CD8-positive, alpha-beta memory T cell (primary cell): ENCODE data around the gene CC2D2A. TPM values are rescaled to one million over a fixed set of nuclear protein-coding genes. Genes with fewer than 3 reads are reported as not detected.

Experiments
- CTCF ChIA-PET: fragments of 350-600 bp; sonication (Branson Sonifier 250); formaldehyde crosslinking; loops from one replicate; lab custom pipeline; 2021; ENCODE audit warnings: antibody characterized with exemption; lab: Charles Lee
- POLR2A ChIA-PET: fragments of 350-600 bp; sonication (Branson Sonifier 250); formaldehyde crosslinking; loops from one replicate; lab custom pipeline; 2021; ENCODE audit warnings: antibody characterized with exemption; lab: Charles Lee
- DNase-seq, 5 donors: peaks; one replicate each; pipeline versions ENCODE4 v3.0.0 to v3.0.0-alpha.2; 2020 to 2022; ENCODE audit warnings: mixed read lengths in 1 of 5
- H3K27ac ChIP-seq: one replicate; pipeline ENCODE4 v1.7.0; 2013; ENCODE audit warnings: low read depth, mild to moderate bottlenecking, low read length, moderate library complexity
- H3K27me3 ChIP-seq: 2 replicates; pipeline ENCODE4 v1.7.0; 2013; ENCODE audit warnings: low read length, mild to moderate bottlenecking; ENCODE audit not compliant: insufficient read depth, poor library complexity, severe bottlenecking
- H3K36me3 ChIP-seq: 2 replicates; pipeline ENCODE4 v1.7.0; 2013; ENCODE audit warnings: mild to moderate bottlenecking, low read length, moderate library complexity; ENCODE audit not compliant: insufficient read depth
- H3K4me1 ChIP-seq: 2 replicates; pipeline ENCODE4 v1.7.0; 2013; ENCODE audit warnings: mild to moderate bottlenecking, low read length, moderate library complexity; ENCODE audit not compliant: insufficient read depth
- H3K4me3 ChIP-seq: 2 replicates; pipeline ENCODE4 v1.7.0; 2013; ENCODE audit warnings: mild to moderate bottlenecking, low read length
- H3K9me3 ChIP-seq: 2 replicates; pipeline ENCODE4 v1.7.0; 2013; ENCODE audit warnings: mild to moderate bottlenecking, low read length
- H3K27ac Mint-ChIP-seq, 8 donors: one replicate each; pipeline ENCODE4 v1.8.0; 2020 to 2021; ENCODE audit warnings: mixed read lengths in 8 of 8, mild to moderate bottlenecking in 6 of 8, inconsistent platforms in 3 of 8, moderate library complexity in 3 of 8
- H3K27me3 Mint-ChIP-seq, 2 donors: one replicate each; pipeline ENCODE4 v1.8.0; 2020 to 2021; ENCODE audit warnings: mixed read lengths in 2 of 2, mild to moderate bottlenecking in 1 of 2, moderate library complexity in 1 of 2
- H3K36me3 Mint-ChIP-seq, 3 donors: one replicate each; pipeline ENCODE4 v1.8.0; 2020 to 2021; ENCODE audit warnings: mixed read lengths in 3 of 3, inconsistent platforms in 1 of 3, mild to moderate bottlenecking in 1 of 3
- H3K4me1 Mint-ChIP-seq, 3 donors: one replicate each; pipeline ENCODE4 v1.8.0; 2020 to 2021; ENCODE audit warnings: mixed read lengths in 3 of 3, inconsistent platforms in 1 of 3, mild to moderate bottlenecking in 1 of 3
- H3K4me3 Mint-ChIP-seq, 7 donors: one replicate each; pipeline ENCODE4 v1.8.0; 2020 to 2021; ENCODE audit warnings: mixed read lengths in 7 of 7, mild to moderate bottlenecking in 6 of 7, moderate library complexity in 4 of 7, inconsistent platforms in 2 of 7
- H3K9me3 Mint-ChIP-seq, 5 donors: one replicate each; pipeline ENCODE4 v1.8.0; 2020 to 2022; ENCODE audit warnings: mixed read lengths in 5 of 5, mild to moderate bottlenecking in 3 of 5, moderate library complexity in 2 of 5, inconsistent platforms in 1 of 5
- polyA plus RNA-seq: library from polyadenylated mRNA; unstranded; fragments of 300-500 nt; fragmentation: Illumina TruSeq; gene quantifications from one replicate; pipeline ENCODE4 v1.2.3, GENCODE V29; 2021
- total RNA-seq, 2 experiments: library from RNA; stranded (reverse); gene quantifications; one replicate each; pipeline ENCODE4 v1.2.3, GENCODE V29; 2021

The CC2D2A gene
- total and polyA plus RNA-seq, 3 experiments from 2014 or later, result 0.14 TPM; not detected in 2

DNA sequence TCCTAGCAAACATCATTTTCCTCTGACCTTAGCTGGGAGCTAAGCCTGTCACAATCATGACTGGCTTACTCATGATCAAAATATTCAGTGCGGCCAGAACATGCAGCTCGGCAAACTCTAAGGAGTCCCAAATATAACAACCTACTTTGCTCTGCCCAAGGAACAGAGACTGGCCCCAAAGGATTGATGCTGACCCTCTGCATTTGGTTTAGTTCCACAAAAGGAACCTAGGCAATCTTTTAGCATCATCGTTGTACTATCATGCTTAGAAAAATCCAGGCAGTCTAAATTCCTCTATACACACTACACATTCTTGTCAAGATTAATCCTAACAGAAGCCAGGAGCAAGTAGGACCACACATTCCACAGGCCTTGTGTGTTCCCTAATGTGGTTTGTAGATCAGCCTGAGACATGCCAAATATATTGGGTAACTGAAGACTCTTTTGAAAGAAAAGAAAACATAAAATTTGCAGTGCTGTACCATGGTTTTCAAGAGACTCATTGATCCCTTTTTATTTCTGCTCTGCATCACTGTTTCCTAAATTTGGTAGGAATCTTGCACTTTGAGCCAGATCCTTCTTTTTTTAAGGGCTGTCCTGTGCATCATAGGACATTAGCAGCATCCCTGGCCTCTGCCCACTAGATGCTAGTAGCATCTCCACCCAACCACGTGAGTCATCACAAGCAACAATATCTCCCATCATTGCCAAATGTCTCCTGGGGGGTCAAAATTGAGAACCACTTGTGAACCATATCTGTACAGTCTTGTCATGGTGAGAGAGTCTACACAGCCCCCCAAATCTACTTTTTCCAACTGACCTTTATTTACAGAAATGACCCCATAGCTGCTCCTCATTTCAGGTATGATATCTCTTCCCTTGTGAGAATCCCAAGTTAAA is 17.6 kb upstream of the CC2D2A start:
- Histone ChIP-seq H3K27me3 (no peaks in the 10 kb centered on the region), H3K36me3 (no peaks in the 10 kb centered on the region), H3K9me3 (no peaks in the 10 kb centered on the region), H3K4me3 (no peak overlapping the region), H3K27ac (no peak overlapping the region), H3K4me1 (no peaks in the 10 kb centered on the region)
- ChIA-PET POLR2A (no interaction called here), CTCF (no interaction called here)
- no peak for DNase-seq
- peak overlapping the region in 2 of 8 donors; percentile 6 to 33 for H3K27ac Mint-ChIP-seq
- H3K36me3 Mint-ChIP-seq, result peaks cover 0 to 1% (median 0%) of the 10 kb centered on the region in 3 donors
- H3K4me3 Mint-ChIP-seq, result no peak overlapping the region
- no peaks in the 10 kb centered on the region for H3K9me3 Mint-ChIP-seq
- H3K27me3 Mint-ChIP-seq, result peaks cover 2 to 4% of the 10 kb centered on the region in 2 donors
- no peaks in the 10 kb centered on the region for H3K4me1 Mint-ChIP-seq

DNA sequence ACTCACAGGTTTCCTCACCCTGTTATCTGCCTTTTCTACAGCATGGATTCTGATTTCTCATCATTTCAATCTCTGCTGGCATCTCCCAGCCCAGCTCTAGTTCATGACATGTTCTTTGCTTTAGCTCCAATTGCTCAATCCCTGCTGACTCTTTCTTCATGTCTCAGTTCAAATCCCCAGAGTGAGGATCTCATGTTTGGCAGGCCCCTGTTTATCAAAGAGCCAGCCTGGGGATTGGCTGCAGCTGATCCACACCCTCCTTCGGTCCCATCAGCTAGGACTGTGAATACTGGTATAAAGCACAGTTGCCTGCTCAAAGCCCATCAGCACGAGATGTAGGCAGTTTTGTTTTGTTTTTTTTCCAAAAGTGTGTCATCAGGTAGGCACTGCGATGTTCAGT is 14.4 kb upstream of the CC2D2A start:
- H3K27ac ChIP-seq, result no peak overlapping the region
- H3K9me3 Mint-ChIP-seq, result no peaks in the 10 kb centered on the region
- CTCF ChIA-PET, result interaction anchor here (2.0 kb wide), 1 partner anchor 59 kb away, joined by 4 read pairs; no protein-coding TSS in a partner anchor
- no peaks in the 10 kb centered on the region for H3K9me3 ChIP-seq
- no peaks in the 10 kb centered on the region for H3K4me1 Mint-ChIP-seq
- H3K27me3 ChIP-seq, result no peaks in the 10 kb centered on the region
- POLR2A ChIA-PET, result no interaction called here
- DNase-seq, result no peak
- no peak overlapping the region for H3K27ac Mint-ChIP-seq
- H3K4me3 Mint-ChIP-seq, result no peak overlapping the region
- no peaks in the 10 kb centered on the region for H3K4me1 ChIP-seq
- no peak overlapping the region for H3K4me3 ChIP-seq
- no peaks in the 10 kb centered on the region for H3K36me3 Mint-ChIP-seq
- H3K36me3 ChIP-seq, result no peaks in the 10 kb centered on the region
- H3K27me3 Mint-ChIP-seq, result peaks cover 0 to 2% of the 10 kb centered on the region in 2 donors

DNA sequence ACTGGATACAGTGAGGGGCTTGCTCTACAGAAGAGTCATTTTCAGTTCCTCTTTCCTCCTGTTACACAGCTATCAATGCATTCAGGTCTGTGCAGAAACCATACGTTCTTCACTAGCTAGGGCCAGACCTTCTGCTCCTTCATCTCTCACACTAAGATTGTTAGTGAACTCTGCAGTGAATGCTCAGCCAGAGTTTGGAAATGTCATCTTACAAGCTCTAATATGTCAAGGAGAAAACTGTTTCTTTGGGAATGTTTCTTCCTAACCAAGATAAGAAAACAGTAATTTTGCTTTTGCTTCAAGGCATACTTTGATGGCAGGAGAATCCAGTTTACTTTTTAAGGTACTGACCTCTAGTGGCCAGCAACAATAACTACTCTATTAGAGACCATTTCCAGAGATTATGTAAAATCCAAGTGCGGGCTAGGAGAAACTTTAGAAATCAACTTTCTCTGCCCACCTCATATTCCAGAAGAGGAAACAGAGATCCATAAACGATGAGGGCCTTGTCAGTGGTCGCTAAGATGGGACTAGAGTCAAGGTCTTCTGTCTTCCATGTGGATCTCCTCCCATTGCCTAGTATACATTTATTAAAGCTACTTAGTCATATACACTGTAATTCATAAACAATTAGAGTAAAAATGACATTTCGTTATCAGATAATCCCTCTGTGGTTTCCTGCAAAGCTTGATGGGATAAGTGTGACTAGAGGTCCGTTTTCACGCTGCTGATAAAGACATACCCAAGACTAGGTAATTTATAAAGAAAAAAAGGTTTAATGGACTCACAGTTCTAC is 12.1 kb upstream of the CC2D2A start:
- Mint-ChIP-seq H3K4me3 (no peak overlapping the region), H3K27me3 (peaks cover 0 to 2% of the 10 kb centered on the region in 2 donors), H3K4me1 (no peaks in the 10 kb centered on the region), H3K27ac (peak overlapping the region in 1 of 8 donors; percentile 23), H3K9me3 (no peaks in the 10 kb centered on the region), H3K36me3 (no peaks in the 10 kb centered on the region)
- Histone ChIP-seq H3K9me3 (no peaks in the 10 kb centered on the region), H3K4me3 (no peak overlapping the region), H3K4me1 (no peaks in the 10 kb centered on the region), H3K27me3 (no peaks in the 10 kb centered on the region), H3K27ac (no peak overlapping the region), H3K36me3 (no peaks in the 10 kb centered on the region)
- CTCF ChIA-PET, result interaction anchor here (0.7 to 3.4 kb wide), 13 partner anchors 10 to 1803 kb away, joined by 3 to 33 read pairs (median 5); partner anchors contain the start of gene CC2D2A
- POLR2A ChIA-PET, result interaction anchor here (0.6 kb wide), 1 partner anchor 203 kb away, joined by 9 read pairs; no protein-coding TSS in a partner anchor
- peak in 2 of 5 donors; percentile 21 to 49 for DNase-seq

DNA sequence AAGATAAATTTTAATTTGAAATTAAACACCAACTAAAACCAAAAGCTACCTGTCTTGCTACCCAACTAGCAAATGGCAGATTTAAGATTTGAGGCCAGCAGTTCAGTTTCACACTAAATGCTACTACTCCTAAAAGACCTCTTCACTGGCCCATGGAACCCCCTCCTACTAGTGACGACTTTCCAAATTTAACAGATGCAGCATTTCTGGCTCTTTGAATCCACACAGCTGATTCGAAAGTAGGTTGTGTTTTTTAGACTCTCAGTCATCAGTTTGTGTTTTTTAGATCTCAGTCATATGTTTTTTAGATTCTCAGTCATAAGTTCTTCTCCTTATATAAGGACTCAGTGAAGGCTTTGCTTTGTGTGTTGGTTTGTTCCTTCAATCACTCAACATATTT is 11.1 kb upstream of the CC2D2A start:
- ChIA-PET CTCF (interaction anchor here (1.0 to 3.4 kb wide), 5 partner anchors 10 to 277 kb away, joined by 3 to 33 read pairs (median 6); partner anchors contain the start of gene CC2D2A), POLR2A (no interaction called here)
- Mint-ChIP-seq H3K4me1 (no peaks in the 10 kb centered on the region), H3K27ac (no peak overlapping the region), H3K27me3 (peaks cover 0 to 2% of the 10 kb centered on the region in 2 donors), H3K36me3 (no peaks in the 10 kb centered on the region), H3K4me3 (no peak overlapping the region), H3K9me3 (no peaks in the 10 kb centered on the region)
- Histone ChIP-seq H3K4me1 (no peaks in the 10 kb centered on the region), H3K27me3 (no peaks in the 10 kb centered on the region), H3K36me3 (no peaks in the 10 kb centered on the region), H3K4me3 (no peak overlapping the region), H3K27ac (no peak overlapping the region), H3K9me3 (no peaks in the 10 kb centered on the region)
- DNase-seq, result no peak

DNA sequence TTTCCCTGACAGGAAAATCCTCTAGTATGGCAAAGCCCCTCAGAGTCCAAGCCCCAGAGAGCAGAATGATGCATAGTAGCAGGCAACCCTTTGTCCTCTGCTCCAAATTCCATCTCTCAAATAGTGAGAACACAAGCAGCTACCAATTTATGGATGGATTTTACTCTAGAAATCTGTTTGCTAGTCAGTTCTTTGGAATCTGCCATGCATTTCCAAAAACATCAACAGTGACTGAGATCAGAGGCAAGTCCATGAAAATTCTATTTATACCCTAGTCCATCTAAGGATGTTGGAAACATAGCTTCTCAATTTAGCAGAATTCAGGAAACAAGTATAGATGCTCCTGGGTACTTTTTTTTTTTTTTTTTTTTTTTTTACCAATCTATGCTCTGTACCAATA is 10.0 kb upstream of the CC2D2A start:
- Mint-ChIP-seq H3K27ac (no peak overlapping the region), H3K36me3 (no peaks in the 10 kb centered on the region), H3K4me1 (no peaks in the 10 kb centered on the region), H3K9me3 (no peaks in the 10 kb centered on the region), H3K27me3 (peaks cover 0 to 2% of the 10 kb centered on the region in 2 donors), H3K4me3 (no peak overlapping the region)
- POLR2A ChIA-PET, result no interaction called here
- no peaks in the 10 kb centered on the region for H3K4me1 ChIP-seq
- H3K9me3 ChIP-seq, result no peaks in the 10 kb centered on the region
- no peak overlapping the region for H3K4me3 ChIP-seq
- no peak overlapping the region for H3K27ac ChIP-seq
- H3K36me3 ChIP-seq, result no peaks in the 10 kb centered on the region
- no peak for DNase-seq
- H3K27me3 ChIP-seq, result no peaks in the 10 kb centered on the region
- CTCF ChIA-PET, result interaction anchor here (0.6 to 0.9 kb wide), 2 partner anchors 12 to 1876 kb away, joined by 3 to 4 read pairs; no protein-coding TSS in a partner anchor

DNA sequence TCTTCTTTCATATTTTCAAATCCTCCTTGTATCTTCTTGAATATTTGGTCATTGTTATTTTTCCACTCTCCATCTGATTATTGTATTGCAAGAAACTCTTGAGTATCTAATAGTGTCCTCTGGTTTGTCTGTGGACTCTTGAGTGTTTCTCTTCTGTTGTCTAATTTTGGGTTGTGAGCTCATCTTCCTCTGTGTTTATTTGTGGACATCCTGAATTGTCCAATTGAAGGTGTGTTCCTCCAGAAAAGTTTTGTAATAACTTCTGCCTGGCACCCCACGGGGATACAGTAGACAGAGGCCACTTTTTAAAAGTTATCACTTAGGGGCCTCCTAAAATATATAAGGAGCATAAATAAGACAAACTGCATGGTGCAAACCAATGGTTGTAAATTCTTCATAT is 3.1 kb upstream of the CC2D2A start:
- no peaks in the 10 kb centered on the region for H3K27me3 ChIP-seq
- Mint-ChIP-seq H3K4me1 (peaks cover 10 to 14% (median 10%) of the 10 kb centered on the region in 3 donors), H3K9me3 (no peaks in the 10 kb centered on the region), H3K36me3 (no peaks in the 10 kb centered on the region), H3K4me3 (no peak overlapping the region), H3K27me3 (peaks cover 4 to 8% of the 10 kb centered on the region in 2 donors), H3K27ac (no peak overlapping the region)
- H3K4me3 ChIP-seq, result no peak overlapping the region
- peaks cover 9% of the 10 kb centered on the region for H3K4me1 ChIP-seq
- H3K9me3 ChIP-seq, result no peaks in the 10 kb centered on the region
- H3K36me3 ChIP-seq, result no peaks in the 10 kb centered on the region
- no peak overlapping the region for H3K27ac ChIP-seq
- ChIA-PET POLR2A (no interaction called here), CTCF (interaction anchor here (6.1 kb wide), 1 partner anchor 9 kb away, joined by 33 read pairs; no protein-coding TSS in a partner anchor)
- no peak for DNase-seq

DNA sequence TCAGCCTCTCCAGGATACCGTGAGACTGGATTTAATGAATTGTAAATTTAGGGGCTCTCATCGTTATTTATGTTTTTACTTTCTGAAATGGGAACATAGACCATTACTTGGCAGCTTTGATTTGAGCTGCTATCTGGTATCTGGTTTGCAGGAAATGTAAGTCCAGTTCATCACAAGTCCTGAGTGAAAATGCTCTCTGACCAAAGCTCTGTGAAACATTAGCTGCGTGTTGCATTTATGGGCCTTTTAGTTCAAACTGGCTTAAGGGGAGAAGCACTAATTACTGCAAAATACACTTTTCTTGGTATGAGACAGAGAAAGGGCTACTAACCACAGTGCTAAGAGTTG is 420 bp downstream of the CC2D2A start:
- ChIA-PET POLR2A (no interaction called here), CTCF (interaction anchor here (6.1 kb wide), 1 partner anchor 13 kb away, joined by 33 read pairs; no protein-coding TSS in a partner anchor)
- peak overlapping the region in 2 of 8 donors; percentile 9 to 22 for H3K27ac Mint-ChIP-seq
- H3K4me3 Mint-ChIP-seq, result peak overlapping the region; percentile 4 to 78 (median 64)
- H3K9me3 Mint-ChIP-seq, result no peaks in the 10 kb centered on the region
- peaks cover 4 to 8% of the 10 kb centered on the region in 2 donors for H3K27me3 Mint-ChIP-seq
- H3K4me1 ChIP-seq, result peaks cover 9% of the 10 kb centered on the region
- H3K9me3 ChIP-seq, result no peaks in the 10 kb centered on the region
- no peaks in the 10 kb centered on the region for H3K36me3 Mint-ChIP-seq
- H3K4me3 ChIP-seq, result no peak overlapping the region
- DNase-seq, result no peak
- H3K27ac ChIP-seq, result no peak overlapping the region
- no peaks in the 10 kb centered on the region for H3K27me3 ChIP-seq
- no peaks in the 10 kb centered on the region for H3K36me3 ChIP-seq
- peaks cover 10 to 14% (median 10%) of the 10 kb centered on the region in 3 donors for H3K4me1 Mint-ChIP-seq
